K562 (cell line): ENCODE data around the gene AMN1. TPM values are rescaled to one million over a fixed set of nuclear protein-coding genes. Genes with fewer than 3 reads are reported as not detected.

Source experiments
- GMEB1 ChIP-seq: fragments of 250-450 bp; sonication (Bioruptor Pico); IDR thresholded peaks from 2 replicates; pipeline ENCODE4 v1.4.0; 2020; ENCODE audit warnings: mild to moderate bottlenecking
- HMBOX1 ChIP-seq: sonication (generic); IDR thresholded peaks from 2 replicates; pipeline ENCODE4 v1.6.1; 2016
- MBD2 ChIP-seq: sonication (generic); IDR thresholded peaks from 2 replicates; pipeline ENCODE4 v1.6.1; 2016; ENCODE audit warnings: low read depth, borderline replicate concordance
- POLR2A ChIP-seq: fragments of 450-650 bp; conservative IDR thresholded peaks from 2 replicates; pipeline ENCODE4 v1.6.1; 2016
- PURB ChIP-seq: sonication (generic); formaldehyde crosslinking; IDR thresholded peaks from 2 replicates; pipeline ENCODE4 v1.9.0; 2021; ENCODE audit warnings: low read depth, mild to moderate bottlenecking, missing genetic modification reagents
- RHOXF2B ChIP-seq: fragments of 250-450 bp; sonication (Bioruptor Pico); conservative IDR thresholded peaks from 2 replicates; pipeline ENCODE4 v1.5.1; 2021
- TCF15 ChIP-seq: fragments of 250-450 bp; sonication (Bioruptor Pico); IDR thresholded peaks from 2 replicates; pipeline ENCODE4 v1.8.0; 2022; ENCODE audit warnings: moderate library complexity, mild to moderate bottlenecking, inconsistent platforms
- ZBED1 ChIP-seq: IDR thresholded peaks from 2 replicates; pipeline ENCODE4 v1.6.1; 2014
- ZFP30 ChIP-seq: fragments of 250-450 bp; sonication (Bioruptor Pico); IDR thresholded peaks from 2 replicates; pipeline ENCODE4 v1.8.0; 2022; ENCODE audit warnings: moderate library complexity, mild to moderate bottlenecking, inconsistent platforms, borderline replicate concordance
- ZNF518B ChIP-seq: fragments of 250-450 bp; sonication (Bioruptor Pico); IDR thresholded peaks from 2 replicates; pipeline ENCODE4 v1.5.0; 2021; ENCODE audit warnings: mild to moderate bottlenecking, moderate library complexity
- ZNF695 ChIP-seq: fragments of 450-650 bp; formaldehyde crosslinking; IDR thresholded peaks from 2 replicates; pipeline ENCODE4 v1.4.0; 2020; ENCODE audit warnings: mild to moderate bottlenecking, moderate library complexity
- ZNF696 ChIP-seq: fragments of 250-450 bp; sonication (Bioruptor Pico); conservative IDR thresholded peaks from 2 replicates; pipeline ENCODE4 v1.4.0; 2020; ENCODE audit warnings: mild to moderate bottlenecking, moderate library complexity
- polyA plus RNA-seq, 8 experiments: library from polyadenylated mRNA; depleted of rRNA in 4 of 8; stranded (reverse) in 5 of 8; unstranded in 3 of 8; fragments of >200 nt; fragmentation: Nextera tagmentation in 2 of 8; fragmentation: Illumina TruSeq in 1 of 8; extraction: Ambion mirVana in 2 of 8; extraction: Trizol in 1 of 8; gene quantifications; 2 replicates each; pipeline versions ENCODE4 v1.2.1 to v1.2.3, GENCODE V29; 2011 to 2014; ENCODE audit warnings: inconsistent platforms in 1 of 8, missing spikeins in 1 of 8
- total RNA-seq, 7 experiments: library from RNA; depleted of rRNA in 6 of 7; stranded (reverse); fragments of >200 nt in 6 of 7; fragmentation: Illumina TruSeq in 2 of 7; extraction: Trizol in 2 of 7; gene quantifications; 2 replicates each; pipeline versions ENCODE4 v1.2.1 to v1.2.3, GENCODE V29; 2011 to 2021; ENCODE audit warnings: low replicate concordance in 1 of 7
- TF ChIP-seq, protein P1 (sequence below): sonication (generic); formaldehyde crosslinking; IDR thresholded peaks from 2 replicates; pipeline ENCODE4 v1.8.0; 2022; ENCODE audit warnings: missing genetic modification reagents, mild to moderate bottlenecking, moderate library complexity, borderline replicate concordance
- TF ChIP-seq, protein P2 (sequence below): fragments of 200-400 bp; formaldehyde crosslinking; IDR thresholded peaks from 2 replicates; pipeline ENCODE4 v1.6.1; 2017; ENCODE audit warnings: mild to moderate bottlenecking, low read depth, low read length, moderate library complexity
- TF ChIP-seq, protein P3 (sequence below): fragments of 450-650 bp; conservative IDR thresholded peaks from 2 replicates; pipeline ENCODE4 v1.6.1; 2016; ENCODE audit warnings: missing genetic modification characterization, low read depth, mild to moderate bottlenecking, missing compliant biosample characterization, moderate library complexity

Gene AMN1
- total and polyA plus RNA-seq, 9 of the 15 experiments (the other 6 are each of a cell fraction or from before 2014, with no cell fraction given), result 5.2 to 27.6 (median 13.0) TPM

DNA sequence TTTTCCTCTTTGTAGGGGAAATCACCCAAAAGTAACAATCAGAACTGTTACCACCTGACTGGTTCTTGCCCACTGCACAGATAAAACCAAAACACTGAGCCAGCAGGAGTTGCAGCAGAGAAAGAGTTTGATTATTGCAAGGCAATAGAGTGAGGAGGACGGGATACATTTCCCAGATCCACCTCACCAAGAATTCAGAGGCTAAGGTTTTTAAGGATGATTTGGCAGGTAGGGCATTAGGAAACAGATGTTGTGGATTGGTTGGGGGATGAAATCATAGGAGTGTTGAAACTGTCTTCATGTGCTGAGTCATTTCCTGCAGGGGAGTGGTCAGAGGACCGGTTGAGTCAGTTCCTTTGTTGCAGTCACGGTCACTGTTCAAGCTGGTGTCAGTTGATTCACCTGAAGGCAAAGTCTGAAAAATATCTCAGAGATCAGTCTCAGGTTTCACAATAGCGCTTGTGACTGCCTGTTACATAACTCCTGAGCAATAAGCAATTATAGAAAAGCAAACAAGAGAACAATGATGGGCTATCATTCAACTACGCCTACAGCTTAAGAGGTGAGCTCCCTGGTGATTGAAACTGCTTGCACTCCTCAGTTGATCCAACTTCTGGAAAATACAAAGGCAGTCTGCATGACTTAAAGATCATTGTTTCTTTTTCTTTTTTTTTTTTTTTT lies 20.3 kb upstream of the AMN1 start (continued):
- TF ChIP-seq, protein P1, sequence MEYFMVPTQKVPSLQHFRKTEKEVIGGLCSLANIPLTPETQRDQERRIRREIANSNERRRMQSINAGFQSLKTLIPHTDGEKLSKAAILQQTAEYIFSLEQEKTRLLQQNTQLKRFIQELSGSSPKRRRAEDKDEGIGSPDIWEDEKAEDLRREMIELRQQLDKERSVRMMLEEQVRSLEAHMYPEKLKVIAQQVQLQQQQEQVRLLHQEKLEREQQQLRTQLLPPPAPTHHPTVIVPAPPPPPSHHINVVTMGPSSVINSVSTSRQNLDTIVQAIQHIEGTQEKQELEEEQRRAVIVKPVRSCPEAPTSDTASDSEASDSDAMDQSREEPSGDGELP (CRISPR knock-in tag), result peak; percentile 47; the same call in 1 of the 2 replicates
- no peak for TF ChIP-seq PURB (CRISPR knock-in tag)
- TF ChIP-seq ZNF518B (CRISPR knock-in tag), result no peak
- no peak for TF ChIP-seq ZNF695 (CRISPR knock-in tag)
- TF ChIP-seq ZNF696 (CRISPR knock-in tag), result no peak
- TF ChIP-seq, protein P2, sequence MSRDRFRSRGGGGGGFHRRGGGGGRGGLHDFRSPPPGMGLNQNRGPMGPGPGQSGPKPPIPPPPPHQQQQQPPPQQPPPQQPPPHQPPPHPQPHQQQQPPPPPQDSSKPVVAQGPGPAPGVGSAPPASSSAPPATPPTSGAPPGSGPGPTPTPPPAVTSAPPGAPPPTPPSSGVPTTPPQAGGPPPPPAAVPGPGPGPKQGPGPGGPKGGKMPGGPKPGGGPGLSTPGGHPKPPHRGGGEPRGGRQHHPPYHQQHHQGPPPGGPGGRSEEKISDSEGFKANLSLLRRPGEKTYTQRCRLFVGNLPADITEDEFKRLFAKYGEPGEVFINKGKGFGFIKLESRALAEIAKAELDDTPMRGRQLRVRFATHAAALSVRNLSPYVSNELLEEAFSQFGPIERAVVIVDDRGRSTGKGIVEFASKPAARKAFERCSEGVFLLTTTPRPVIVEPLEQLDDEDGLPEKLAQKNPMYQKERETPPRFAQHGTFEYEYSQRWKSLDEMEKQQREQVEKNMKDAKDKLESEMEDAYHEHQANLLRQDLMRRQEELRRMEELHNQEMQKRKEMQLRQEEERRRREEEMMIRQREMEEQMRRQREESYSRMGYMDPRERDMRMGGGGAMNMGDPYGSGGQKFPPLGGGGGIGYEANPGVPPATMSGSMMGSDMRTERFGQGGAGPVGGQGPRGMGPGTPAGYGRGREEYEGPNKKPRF, result no peak
- TF ChIP-seq ZBED1, result no peak
- TF ChIP-seq RHOXF2B (CRISPR knock-in tag), result no peak
- TF ChIP-seq GMEB1 (CRISPR knock-in tag), result no peak
- no peak; the same call in 1 of the 2 replicates for TF ChIP-seq POLR2A
- TF ChIP-seq HMBOX1, result 0 out of 2 replicates have a peak, but pooled peaks have one; percentile 58
- no peak for TF ChIP-seq TCF15 (CRISPR knock-in tag)
- TF ChIP-seq ZFP30, result no peak
- TF ChIP-seq, protein P3, sequence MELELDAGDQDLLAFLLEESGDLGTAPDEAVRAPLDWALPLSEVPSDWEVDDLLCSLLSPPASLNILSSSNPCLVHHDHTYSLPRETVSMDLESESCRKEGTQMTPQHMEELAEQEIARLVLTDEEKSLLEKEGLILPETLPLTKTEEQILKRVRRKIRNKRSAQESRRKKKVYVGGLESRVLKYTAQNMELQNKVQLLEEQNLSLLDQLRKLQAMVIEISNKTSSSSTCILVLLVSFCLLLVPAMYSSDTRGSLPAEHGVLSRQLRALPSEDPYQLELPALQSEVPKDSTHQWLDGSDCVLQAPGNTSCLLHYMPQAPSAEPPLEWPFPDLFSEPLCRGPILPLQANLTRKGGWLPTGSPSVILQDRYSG (tag), result no peak
- peak; percentile 73; the same call in 1 of the 2 replicates for TF ChIP-seq MBD2
